Dendritic cell treated with granulocyte-macrophage colony-stimulating factor and Interleukin-4, amounts not matched to agents 40 ng/mL and 50 ng/mL, for 4 days (primary cell): ENCODE results near the gene TIGD4.

Experiments
- H3K27ac Mint-ChIP-seq: one replicate; pipeline ENCODE4 v1.8.0; 2022; ENCODE audit warnings: mild to moderate bottlenecking, mixed read lengths
- H3K27me3 Mint-ChIP-seq: one replicate; pipeline ENCODE4 v1.8.0; 2022; ENCODE audit warnings: mild to moderate bottlenecking, mixed read lengths
- H3K36me3 Mint-ChIP-seq: one replicate; pipeline ENCODE4 v1.8.0; 2022; ENCODE audit warnings: low read depth, mixed read lengths
- H3K4me1 Mint-ChIP-seq: one replicate; pipeline ENCODE4 v1.8.0; 2022; ENCODE audit warnings: low read depth, mixed read lengths
- H3K4me3 Mint-ChIP-seq: one replicate; pipeline ENCODE4 v1.8.0; 2022; ENCODE audit warnings: mild to moderate bottlenecking, moderate library complexity, mixed read lengths
- H3K9me3 Mint-ChIP-seq: one replicate; pipeline ENCODE4 v1.8.0; 2022; ENCODE audit warnings: mixed read lengths
- intact Hi-C: fragments of 100-400 bp; cut with micrococcal nuclease; formaldehyde crosslinking; loops from one replicate; pipeline ENCODE4 v1.15.0; 2022

TIGD4 gene

GRCh38 chr4:152805071-152805650 is 25.6 kb upstream of the TIGD4 start:
- Mint-ChIP-seq H3K36me3 (peaks cover 6% of the 10 kb centered on the region), H3K4me1 (peaks cover 32% of the 10 kb centered on the region)

GRCh38 chr4:152803541-152803940 is 24.0 kb upstream of the TIGD4 start:
- H3K9me3 Mint-ChIP-seq: no peaks in the 10 kb centered on the region
- peaks cover 2% of the 10 kb centered on the region for H3K36me3 Mint-ChIP-seq
- H3K27ac Mint-ChIP-seq: no peak overlapping the region
- no peak overlapping the region for H3K4me3 Mint-ChIP-seq
- peaks cover 32% of the 10 kb centered on the region for H3K4me1 Mint-ChIP-seq
- intact Hi-C loops: no loop called here
- no peaks in the 10 kb centered on the region for H3K27me3 Mint-ChIP-seq

More at GRCh38 chr4:152805071-152805650, 25.6 kb upstream of the TIGD4 start:
- H3K27ac Mint-ChIP-seq: peak overlapping the region; percentile 75
- H3K9me3 Mint-ChIP-seq: no peaks in the 10 kb centered on the region
- H3K4me3 Mint-ChIP-seq: no peak overlapping the region
- no peaks in the 10 kb centered on the region for H3K27me3 Mint-ChIP-seq
- intact Hi-C loops: no loop called here

- H3K4me1 Mint-ChIP-seq: peaks cover 16% of the 10 kb centered on the region
- H3K9me3 Mint-ChIP-seq: no peaks in the 10 kb centered on the region
- no peak overlapping the region for H3K4me3 Mint-ChIP-seq
- intact Hi-C loops: no loop called here
- H3K27ac Mint-ChIP-seq: no peak overlapping the region
- no peaks in the 10 kb centered on the region for H3K36me3 Mint-ChIP-seq
- H3K27me3 Mint-ChIP-seq: no peaks in the 10 kb centered on the region
Observed at GRCh38 chr4:152795891-152796290, 16.4 kb upstream of the TIGD4 start.

- Mint-ChIP-seq H3K4me1 (peaks cover 41% of the 10 kb centered on the region), H3K27ac (peak overlapping the region; percentile 25), H3K36me3 (peaks cover 12% of the 10 kb centered on the region), H3K4me3 (no peak overlapping the region), H3K9me3 (no peaks in the 10 kb centered on the region), H3K27me3 (no peaks in the 10 kb centered on the region)
- intact Hi-C loops: no loop called here
Observed at GRCh38 chr4:152786627-152787026, 7.1 kb upstream of the TIGD4 start.

- Mint-ChIP-seq H3K4me3 (no peak overlapping the region), H3K36me3 (peaks cover 12% of the 10 kb centered on the region), H3K27me3 (no peaks in the 10 kb centered on the region), H3K4me1 (peaks cover 47% of the 10 kb centered on the region), H3K9me3 (no peaks in the 10 kb centered on the region), H3K27ac (peak overlapping the region; percentile 25)
- intact Hi-C loops: no loop called here
Observed at GRCh38 chr4:152785639-152786615, 6.4 kb upstream of the TIGD4 start.

GRCh38 chr4:152784490-152785350 is 5.2 kb upstream of the TIGD4 start:
- Mint-ChIP-seq H3K27ac (no peak overlapping the region), H3K27me3 (no peaks in the 10 kb centered on the region), H3K4me1 (peaks cover 58% of the 10 kb centered on the region), H3K36me3 (peaks cover 20% of the 10 kb centered on the region), H3K9me3 (no peaks in the 10 kb centered on the region), H3K4me3 (no peak overlapping the region)
- intact Hi-C loops: no loop called here

GRCh38 chr4:152780267-152780778 is 793 bp upstream of the TIGD4 start:
- Mint-ChIP-seq H3K27ac (peak overlapping the region; percentile 98), H3K36me3 (peaks cover 31% of the 10 kb centered on the region), H3K9me3 (no peaks in the 10 kb centered on the region), H3K4me1 (peaks cover 55% of the 10 kb centered on the region), H3K4me3 (peak overlapping the region; percentile 99), H3K27me3 (peaks cover 2% of the 10 kb centered on the region)
- intact Hi-C loops: no loop called here

- Mint-ChIP-seq H3K4me1 (peaks cover 51% of the 10 kb centered on the region), H3K36me3 (peaks cover 31% of the 10 kb centered on the region), H3K27me3 (peaks cover 2% of the 10 kb centered on the region), H3K27ac (peak overlapping the region; percentile 98), H3K4me3 (peak overlapping the region; percentile 99), H3K9me3 (no peaks in the 10 kb centered on the region)
- intact Hi-C loops: loop anchor here (2.0 to 10.0 kb wide), 2 partner anchors 114 to 242 kb away; partner anchors contain the start of gene FBXW7
Observed at GRCh38 chr4:152778656-152779512, 646 bp downstream of the TIGD4 start.

- no peak overlapping the region for H3K27ac Mint-ChIP-seq
- H3K4me1 Mint-ChIP-seq: peaks cover 38% of the 10 kb centered on the region
- peaks cover 19% of the 10 kb centered on the region for H3K36me3 Mint-ChIP-seq
- no peak overlapping the region for H3K4me3 Mint-ChIP-seq
- no peaks in the 10 kb centered on the region for H3K9me3 Mint-ChIP-seq
- peaks cover 2% of the 10 kb centered on the region for H3K27me3 Mint-ChIP-seq
- intact Hi-C loops: loop anchor here (10.0 kb wide), 1 partner anchor 113 kb away; no protein-coding TSS in a partner anchor
Observed at GRCh38 chr4:152777488-152777887, 2.0 kb downstream of the TIGD4 start.

GRCh38 chr4:152776352-152776751 is 3.2 kb downstream of the TIGD4 start:
- H3K4me3 Mint-ChIP-seq: no peak overlapping the region
- no peaks in the 10 kb centered on the region for H3K9me3 Mint-ChIP-seq
- H3K4me1 Mint-ChIP-seq: peaks cover 26% of the 10 kb centered on the region
- peaks cover 19% of the 10 kb centered on the region for H3K36me3 Mint-ChIP-seq
- no peak overlapping the region for H3K27ac Mint-ChIP-seq
- intact Hi-C loops: loop anchor here (10.0 kb wide), 1 partner anchor 112 kb away; no protein-coding TSS in a partner anchor
- H3K27me3 Mint-ChIP-seq: peaks cover 2% of the 10 kb centered on the region

- Mint-ChIP-seq H3K27ac (no peak overlapping the region), H3K4me3 (no peak overlapping the region), H3K9me3 (no peaks in the 10 kb centered on the region), H3K36me3 (peaks cover 3% of the 10 kb centered on the region), H3K27me3 (peaks cover 2% of the 10 kb centered on the region), H3K4me1 (peaks cover 6% of the 10 kb centered on the region)
- intact Hi-C loops: loop anchor here (10.0 kb wide), 1 partner anchor 109 kb away; no protein-coding TSS in a partner anchor
Observed at GRCh38 chr4:152773953-152774352, 5.6 kb downstream of the TIGD4 start.

GRCh38 chr4:152773339-152773738 is 6.2 kb downstream of the TIGD4 start:
- Mint-ChIP-seq H3K27ac (no peak overlapping the region), H3K4me1 (no peaks in the 10 kb centered on the region), H3K4me3 (no peak overlapping the region), H3K9me3 (no peaks in the 10 kb centered on the region), H3K36me3 (no peaks in the 10 kb centered on the region), H3K27me3 (peaks cover 2% of the 10 kb centered on the region)
- intact Hi-C loops: loop anchor here (10.0 kb wide), 1 partner anchor 109 kb away; no protein-coding TSS in a partner anchor
